Measurements from ENCODE around the gene CLUH. TPM values are rescaled to one million over a fixed set of nuclear protein-coding genes. Genes with fewer than 3 reads are reported as not detected.
"Not testable (repeated sequence)": the region's sequence is repeated elsewhere in the genome, so short reads cannot be mapped to it uniquely, and the experiment has no call there.

Gene CLUH
- total and polyA plus RNA-seq, 2 donors (not counting 1 experiment from before 2014, with no cell fraction given), result 53.1 to 64.6 TPM

DNA sequence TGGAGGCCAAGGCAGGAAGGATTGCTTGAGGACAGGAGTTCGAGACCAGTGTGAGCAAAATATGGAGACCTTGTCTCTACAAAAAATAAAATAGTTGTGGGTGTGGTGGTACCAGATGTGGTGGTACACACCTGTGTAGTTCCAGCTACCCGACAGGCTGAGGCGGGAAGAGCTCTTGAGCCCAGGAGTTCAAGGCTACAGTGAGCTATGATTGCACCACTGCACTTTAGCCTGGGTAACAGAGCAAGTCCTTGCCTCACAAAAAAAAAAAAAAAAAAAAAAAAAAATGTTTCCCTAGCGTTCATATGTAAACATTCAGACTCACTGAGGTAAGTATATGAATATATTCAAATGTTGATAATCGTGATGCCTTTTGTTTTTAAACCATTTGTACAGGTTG, 39.5 kb downstream of the CLUH start:
- Histone ChIP-seq H3K9me3 (ENCODE audit: control extremely low read depth in 1 of 3, control insufficient read depth in 2 of 3, insufficient read depth in 1 of 3, low read length in 2 of 3) (no peaks in the 10 kb centered on the region), H3K36me3 (replicated peaks in 1 of 2; ENCODE audit: control extremely low read depth in 1 of 2, control insufficient read depth in 1 of 2, extremely low read depth in 1 of 2, insufficient read depth in 2 of 2, low read length in 1 of 2) (peaks cover 23 to 71% of the 10 kb centered on the region in 2 experiments), H4K20me1 (ENCODE audit: control insufficient read depth, insufficient read depth, low read length, poor library complexity, severe bottlenecking) (peaks cover 37% of the 10 kb centered on the region), H3K79me2 (ENCODE audit: control insufficient read depth, insufficient read depth, low read length) (peaks cover 35% of the 10 kb centered on the region), H3K27ac (ENCODE audit: low read length in 2 of 2) (peak overlapping the region in 1 of 2 donors; percentile 9), H3K27me3 (replicated peaks in 1 of 4; ENCODE audit: control extremely low read depth in 1 of 4, control insufficient read depth in 3 of 4, insufficient read depth in 4 of 4, low read length in 3 of 4) (no peaks in the 10 kb centered on the region), H3K9ac (ENCODE audit: low read length) (no peak overlapping the region), H3K4me2 (replicated peaks; ENCODE audit: low read depth, low read length, poor library complexity, severe bottlenecking) (no peak overlapping the region), H3K4me1 (ENCODE audit: control insufficient read depth in 2 of 2, insufficient read depth in 2 of 2, low read length in 2 of 2) (no peaks in the 10 kb centered on the region), H2AFZ (ENCODE audit: insufficient read depth, low read depth, low read length, poor library complexity, severe bottlenecking) (no peak overlapping the region), H3K4me3 (ENCODE audit: control extremely low read depth in 1 of 5, extremely low read depth in 1 of 5, insufficient read depth in 1 of 5, low read depth in 2 of 5, low read length in 4 of 5) (no peak overlapping the region)
- Mint-ChIP-seq H3K9me3 (ENCODE audit: insufficient read depth) (no peaks in the 10 kb centered on the region), H3K4me3 (no peak overlapping the region), H3K4me1 (peaks cover 3% of the 10 kb centered on the region), H3K27me3 (no peaks in the 10 kb centered on the region), H3K27ac (no peak overlapping the region)
- ChIA-PET POLR2A (no interaction called here), CTCF (no interaction called here)
- DNase-seq (no peak), ATAC-seq (ENCODE audit: low read depth) (no peak)
- intact Hi-C loops (cut with micrococcal nuclease), result loop anchor here (10.0 kb wide), 2 partner anchors 47 to 157 kb away; partner anchors contain the start of gene METTL16
- no CpG with 5 or more reads among the region's 5 CpGs for WGBS (ENCODE audit: insufficient coverage)
- no peak for TF ChIP-seq EZH2 (IDR thresholded peaks at IDR 0.05; ENCODE audit: borderline replicate concordance, insufficient read depth, low read depth, low read length, poor library complexity, severe bottlenecking)
- TF ChIP-seq, protein P1, sequence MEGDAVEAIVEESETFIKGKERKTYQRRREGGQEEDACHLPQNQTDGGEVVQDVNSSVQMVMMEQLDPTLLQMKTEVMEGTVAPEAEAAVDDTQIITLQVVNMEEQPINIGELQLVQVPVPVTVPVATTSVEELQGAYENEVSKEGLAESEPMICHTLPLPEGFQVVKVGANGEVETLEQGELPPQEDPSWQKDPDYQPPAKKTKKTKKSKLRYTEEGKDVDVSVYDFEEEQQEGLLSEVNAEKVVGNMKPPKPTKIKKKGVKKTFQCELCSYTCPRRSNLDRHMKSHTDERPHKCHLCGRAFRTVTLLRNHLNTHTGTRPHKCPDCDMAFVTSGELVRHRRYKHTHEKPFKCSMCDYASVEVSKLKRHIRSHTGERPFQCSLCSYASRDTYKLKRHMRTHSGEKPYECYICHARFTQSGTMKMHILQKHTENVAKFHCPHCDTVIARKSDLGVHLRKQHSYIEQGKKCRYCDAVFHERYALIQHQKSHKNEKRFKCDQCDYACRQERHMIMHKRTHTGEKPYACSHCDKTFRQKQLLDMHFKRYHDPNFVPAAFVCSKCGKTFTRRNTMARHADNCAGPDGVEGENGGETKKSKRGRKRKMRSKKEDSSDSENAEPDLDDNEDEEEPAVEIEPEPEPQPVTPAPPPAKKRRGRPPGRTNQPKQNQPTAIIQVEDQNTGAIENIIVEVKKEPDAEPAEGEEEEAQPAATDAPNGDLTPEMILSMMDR (IDR thresholded peaks at IDR 0.05), result no peak

DNA sequence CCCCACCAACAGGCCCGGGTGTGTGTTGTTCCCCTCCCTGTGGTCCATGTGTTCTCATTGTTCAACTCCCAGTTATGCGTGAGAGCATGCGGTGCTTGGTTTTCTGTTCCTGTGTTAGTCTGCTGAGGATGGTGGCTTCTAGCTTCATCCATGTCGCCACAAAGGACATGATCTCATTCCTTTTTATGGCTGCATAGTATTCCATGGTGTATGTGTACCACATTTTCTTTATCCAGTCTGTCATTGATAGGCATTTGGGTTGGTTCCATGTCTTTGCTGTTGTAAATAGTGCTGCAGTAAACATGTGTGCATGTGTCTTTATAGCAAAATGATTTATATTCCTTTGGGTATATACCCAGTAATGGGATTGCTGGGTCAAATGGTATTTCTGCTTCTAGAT, 51.2 kb downstream of the CLUH start:
- H3K27ac ChIP-seq (ENCODE audit: low read length in 2 of 2); DNase-seq; CTCF ChIA-PET; intact Hi-C loops (cut with micrococcal nuclease); H3K9me3 Mint-ChIP-seq (ENCODE audit: insufficient read depth); H3K9ac ChIP-seq (ENCODE audit: low read length); H3K4me1 ChIP-seq (ENCODE audit: control insufficient read depth in 2 of 2, insufficient read depth in 2 of 2, low read length in 2 of 2); H3K27me3 ChIP-seq (replicated peaks in 1 of 4; ENCODE audit: control extremely low read depth in 1 of 4, control insufficient read depth in 3 of 4, insufficient read depth in 4 of 4, low read length in 3 of 4); ATAC-seq (ENCODE audit: low read depth); H2AFZ ChIP-seq (ENCODE audit: insufficient read depth, low read depth, low read length, poor library complexity, severe bottlenecking); H3K4me3 ChIP-seq (ENCODE audit: control extremely low read depth in 1 of 5, extremely low read depth in 1 of 5, insufficient read depth in 1 of 5, low read depth in 2 of 5, low read length in 4 of 5); POLR2A ChIA-PET; H3K36me3 ChIP-seq (replicated peaks in 1 of 2; ENCODE audit: control extremely low read depth in 1 of 2, control insufficient read depth in 1 of 2, extremely low read depth in 1 of 2, insufficient read depth in 2 of 2, low read length in 1 of 2); H3K27me3 Mint-ChIP-seq; H3K27ac Mint-ChIP-seq; H3K9me3 ChIP-seq (ENCODE audit: control extremely low read depth in 1 of 3, control insufficient read depth in 2 of 3, insufficient read depth in 1 of 3, low read length in 2 of 3); H3K4me3 Mint-ChIP-seq; H3K4me2 ChIP-seq (replicated peaks; ENCODE audit: low read depth, low read length, poor library complexity, severe bottlenecking): not testable (repeated sequence)
- peaks cover 95% of the 10 kb centered on the region for H4K20me1 ChIP-seq (ENCODE audit: control insufficient read depth, insufficient read depth, low read length, poor library complexity, severe bottlenecking)
- H3K4me1 Mint-ChIP-seq, result peaks cover 35% of the 10 kb centered on the region
- peaks cover 98% of the 10 kb centered on the region for H3K79me2 ChIP-seq (ENCODE audit: control insufficient read depth, insufficient read depth, low read length)
- WGBS (ENCODE audit: insufficient coverage), result 94% methylated on average over 3 of the region's 4 CpGs

DNA sequence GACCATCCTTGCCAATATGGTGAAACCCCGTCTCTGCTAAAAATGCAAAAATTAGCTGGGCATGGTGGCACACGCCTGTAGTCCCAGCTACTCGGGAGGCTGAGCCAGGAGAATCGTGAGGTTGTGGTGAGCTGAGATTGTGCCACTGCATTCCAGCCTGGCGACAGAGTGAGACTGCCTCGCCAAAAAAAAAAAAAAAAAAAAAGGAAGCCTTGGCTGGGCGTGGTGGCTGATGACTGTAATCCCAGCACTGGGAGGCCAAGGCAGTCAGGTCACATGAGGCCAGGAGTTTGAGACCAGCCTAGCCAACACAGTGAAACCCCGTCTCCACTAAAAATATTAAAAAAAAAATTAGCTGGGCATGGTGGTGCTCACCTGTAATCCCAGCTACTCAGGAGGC, 52.2 kb downstream of the CLUH start:
- H3K27me3 Mint-ChIP-seq; H3K4me1 ChIP-seq (ENCODE audit: control insufficient read depth in 2 of 2, insufficient read depth in 2 of 2, low read length in 2 of 2); H2AFZ ChIP-seq (ENCODE audit: insufficient read depth, low read depth, low read length, poor library complexity, severe bottlenecking); H3K9ac ChIP-seq (ENCODE audit: low read length); H3K27me3 ChIP-seq (replicated peaks in 1 of 4; ENCODE audit: control extremely low read depth in 1 of 4, control insufficient read depth in 3 of 4, insufficient read depth in 4 of 4, low read length in 3 of 4); POLR2A ChIA-PET; H3K4me3 Mint-ChIP-seq; DNase-seq; H3K4me2 ChIP-seq (replicated peaks; ENCODE audit: low read depth, low read length, poor library complexity, severe bottlenecking); H3K27ac Mint-ChIP-seq; H3K9me3 ChIP-seq (ENCODE audit: control extremely low read depth in 1 of 3, control insufficient read depth in 2 of 3, insufficient read depth in 1 of 3, low read length in 2 of 3); H3K27ac ChIP-seq (ENCODE audit: low read length in 2 of 2); H3K9me3 Mint-ChIP-seq (ENCODE audit: insufficient read depth); H3K4me3 ChIP-seq (ENCODE audit: control extremely low read depth in 1 of 5, extremely low read depth in 1 of 5, insufficient read depth in 1 of 5, low read depth in 2 of 5, low read length in 4 of 5); intact Hi-C loops (cut with micrococcal nuclease); ATAC-seq (ENCODE audit: low read depth): not testable (repeated sequence)
- Histone ChIP-seq H4K20me1 (ENCODE audit: control insufficient read depth, insufficient read depth, low read length, poor library complexity, severe bottlenecking) (peaks cover 88% of the 10 kb centered on the region), H3K79me2 (ENCODE audit: control insufficient read depth, insufficient read depth, low read length) (peaks cover 91% of the 10 kb centered on the region), H3K36me3 (replicated peaks in 1 of 2; ENCODE audit: control extremely low read depth in 1 of 2, control insufficient read depth in 1 of 2, extremely low read depth in 1 of 2, insufficient read depth in 2 of 2, low read length in 1 of 2) (peaks cover 0 to 13% of the 10 kb centered on the region in 2 experiments)
- 90% methylated on average over 2 of the region's 8 CpGs for WGBS (ENCODE audit: insufficient coverage)
- H3K4me1 Mint-ChIP-seq, result peaks cover 35% of the 10 kb centered on the region
- CTCF ChIA-PET, result interaction anchor here (0.7 kb wide), 1 partner anchor 393 kb away, joined by 3 read pairs; no protein-coding TSS in a partner anchor

Data from B cell (primary cell).